NB4 (cell line): ENCODE measurements around the gene ZNF253.
"Not testable (repeated sequence)": the region's sequence is repeated elsewhere in the genome, so short reads cannot be mapped to it uniquely, and the experiment has no call there.

Experiments
- DNase-seq: peaks from one replicate; pipeline ENCODE4 v3.0.0; 2010; ENCODE audit warnings: low read depth
- H3K4me3 ChIP-seq: one replicate; pipeline ENCODE4 v1.5.1; 2011; ENCODE audit warnings: mild to moderate bottlenecking, low read depth, low read length, moderate library complexity
- CTCF ChIP-seq: IDR thresholded peaks from one replicate; pipeline ENCODE4 v1.5.1; 2012; ENCODE audit warnings: low read depth, low read length
- MAX ChIP-seq: IDR thresholded peaks from 2 replicates; pipeline ENCODE4 v1.6.1; 2011; ENCODE audit warnings: low read depth, low read length
- MYC ChIP-seq: IDR thresholded peaks from 2 replicates; pipeline ENCODE4 v1.6.1; 2011; ENCODE audit warnings: low read depth, low read length
- POLR2A ChIP-seq: IDR thresholded peaks from 2 replicates; pipeline ENCODE4 v1.6.1; 2011; ENCODE audit warnings: mild to moderate bottlenecking; ENCODE audit not compliant: insufficient read length; ENCODE audit errors: extremely low read depth

The ZNF253 gene

GRCh38 chr19:19909654-19910053, 44.0 kb downstream of the ZNF253 start:
- H3K4me3 ChIP-seq: no peak overlapping the region
- TF ChIP-seq POLR2A: no peak
- TF ChIP-seq MAX: no peak
- DNase-seq: no peak

GRCh38 chr19:19911150-19911549, 45.5 kb downstream of the ZNF253 start:
- no peak for TF ChIP-seq CTCF
- no peak for TF ChIP-seq POLR2A
- TF ChIP-seq MYC: no peak
- TF ChIP-seq MAX: no peak
- H3K4me3 ChIP-seq: no peak overlapping the region
- DNase-seq: no peak

- TF ChIP-seq MYC: no peak
- H3K4me3 ChIP-seq: no peak overlapping the region
- no peak for DNase-seq
These were observed 48.9 kb downstream of the ZNF253 start for GRCh38 chr19:19914596-19914995.

GRCh38 chr19:19930417-19930816, 64.7 kb downstream of the ZNF253 start:
- H3K4me3 ChIP-seq: not testable (repeated sequence)

GRCh38 chr19:19933432-19934314, 68.0 kb downstream of the ZNF253 start:
- not testable (repeated sequence) for H3K4me3 ChIP-seq, DNase-seq

More at GRCh38 chr19:19930417-19930816, 64.7 kb downstream of the ZNF253 start:
- DNase-seq: peak; percentile 33
- peak; percentile 29 for TF ChIP-seq CTCF

GRCh38 chr19:19937403-19937802, 71.7 kb downstream of the ZNF253 start:
- no peak for TF ChIP-seq MYC
- no peak for TF ChIP-seq POLR2A
- TF ChIP-seq MAX: no peak
- TF ChIP-seq CTCF: no peak
- no peak overlapping the region for H3K4me3 ChIP-seq

GRCh38 chr19:19938449-19938848, 72.8 kb downstream of the ZNF253 start:
- H3K4me3 ChIP-seq: no peak overlapping the region
- TF ChIP-seq CTCF (no peak), MAX (no peak), POLR2A (no peak), MYC (no peak)
- DNase-seq: no peak

More at GRCh38 chr19:19937403-19937802, 71.7 kb downstream of the ZNF253 start:
- DNase-seq: no peak
